Activated T-cell treated with anti-CD3 and anti-CD28 coated beads, Interleukin-2, amount 50 U/mL, for 72 hours (primary cell): ENCODE results near the gene TMPRSS9. TPM values are rescaled to one million over a fixed set of nuclear protein-coding genes. Genes with fewer than 3 reads are reported as not detected.
A peak's percentile ranks its signal among the peaks of the same experiment; 100 is the strongest.
"Not testable (repeated sequence)": the region's sequence is repeated elsewhere in the genome, so short reads cannot be mapped to it uniquely, and the experiment has no call there.

Experiments
- ATAC-seq, 2 donors: fragments of 150-1000 bp; cut with Tn5 transposase; replicated peaks in 1 of 2; 2 replicates each; pipeline ENCODE4 v1.10.0; 2021; ENCODE audit warnings: moderate library complexity in 2 of 2, mild to moderate bottlenecking in 1 of 2
- DNase-seq, 2 donors: peaks; one replicate each; pipeline ENCODE4 v3.0.0; 2021 to 2022; ENCODE audit warnings: mixed read lengths in 1 of 2
- H3K27ac Mint-ChIP-seq: one replicate; pipeline ENCODE4 v1.8.0; 2022; ENCODE audit warnings: mild to moderate bottlenecking, moderate library complexity, mixed read lengths
- H3K27me3 Mint-ChIP-seq: one replicate; pipeline ENCODE4 v1.8.0; 2022; ENCODE audit warnings: low read depth, mixed read lengths
- H3K36me3 Mint-ChIP-seq, 2 donors: one replicate each; pipeline ENCODE4 v1.8.0; 2022; ENCODE audit warnings: mixed read lengths in 2 of 2, mild to moderate bottlenecking in 1 of 2; ENCODE audit not compliant: insufficient read depth in 2 of 2
- H3K4me1 Mint-ChIP-seq: one replicate; pipeline ENCODE4 v1.8.0; 2022; ENCODE audit warnings: low read depth, mixed read lengths
- H3K4me3 Mint-ChIP-seq, 2 donors: one replicate each; pipeline ENCODE4 v1.8.0; 2022; ENCODE audit warnings: mild to moderate bottlenecking in 2 of 2, mixed read lengths in 2 of 2, moderate library complexity in 2 of 2
- H3K9me3 Mint-ChIP-seq, 2 donors: one replicate each; pipeline ENCODE4 v1.8.0; 2022; ENCODE audit warnings: mixed read lengths in 2 of 2
- total RNA-seq, 2 donors: library from RNA; stranded (reverse); gene quantifications; one replicate each; pipeline ENCODE4 v1.2.3, GENCODE V29; 2022

Gene TMPRSS9
- total RNA-seq, 2 donors from 2014 or later, result 0.19 TPM; not detected in 1

DNA sequence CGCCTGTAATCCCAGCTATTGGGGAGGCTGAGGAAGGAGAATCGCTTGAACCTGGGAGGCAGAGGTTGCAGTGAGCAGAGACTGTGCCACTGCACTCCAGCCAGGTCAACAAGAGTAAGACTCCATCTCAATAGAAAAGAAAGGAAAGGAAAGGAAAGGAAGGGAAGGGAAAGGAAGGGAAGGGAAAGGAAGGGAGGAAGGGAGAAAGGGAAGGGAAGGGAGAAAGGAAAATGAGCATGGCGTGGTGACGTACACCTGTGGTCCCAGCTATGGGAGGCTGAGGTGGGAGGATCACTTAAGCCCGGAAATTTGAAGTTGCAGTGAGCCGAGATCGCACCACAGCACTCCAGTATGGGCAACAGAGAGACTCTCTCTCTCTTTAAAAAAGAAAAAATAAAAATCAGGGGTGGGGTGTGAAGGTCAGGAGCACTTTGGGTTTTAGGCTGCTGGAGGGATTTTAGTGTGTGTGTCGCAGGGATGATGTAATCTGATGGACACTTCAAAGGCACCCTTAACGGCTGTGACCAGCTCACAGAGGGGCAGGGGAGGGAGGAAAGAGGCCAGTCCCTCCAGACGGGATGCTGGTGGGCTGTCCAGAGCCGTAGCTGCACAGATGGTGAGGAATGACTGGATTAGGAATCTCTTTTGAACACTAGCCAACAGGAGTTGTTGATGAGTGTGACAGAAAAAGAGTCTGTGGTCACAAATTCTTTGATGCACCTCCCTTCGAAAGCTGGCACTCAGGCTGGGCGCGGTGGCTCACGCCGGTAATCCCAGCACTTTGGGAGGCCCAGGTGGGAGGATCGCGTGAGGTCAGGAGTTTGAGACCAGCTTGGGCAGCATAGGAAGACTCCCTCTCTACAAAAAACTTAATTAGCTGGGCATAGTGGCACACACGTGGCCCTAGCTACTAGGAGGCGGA is 27.6 kb downstream of the TMPRSS9 start:
- Mint-ChIP-seq H3K27ac (no peak overlapping the region), H3K27me3 (peaks cover 6% of the 10 kb centered on the region), H3K4me3 (no peak overlapping the region), H3K36me3 (no peaks in the 10 kb centered on the region), H3K9me3 (no peaks in the 10 kb centered on the region), H3K4me1 (peaks cover 9% of the 10 kb centered on the region)
- DNase-seq, result no peak
- ATAC-seq, result no peak

DNA sequence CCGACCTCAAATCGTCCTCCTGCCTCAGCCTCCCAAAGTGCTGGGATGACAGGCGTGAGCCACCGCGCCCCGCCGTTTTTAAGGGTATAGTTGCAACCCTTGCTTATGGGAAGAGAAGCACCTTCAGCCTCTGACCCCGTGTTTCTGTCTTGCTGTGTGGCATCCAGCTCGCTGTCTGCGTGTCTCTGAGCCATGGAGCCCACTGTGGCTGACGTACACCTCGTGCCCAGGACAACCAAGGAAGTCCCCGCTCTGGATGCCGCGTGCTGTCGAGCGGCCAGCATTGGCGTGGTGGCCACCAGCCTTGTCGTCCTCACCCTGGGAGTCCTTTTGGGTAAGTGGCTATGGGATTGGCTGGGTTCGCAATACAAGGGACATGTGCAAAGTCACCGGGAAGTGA is 29.5 kb downstream of the TMPRSS9 start:
- peaks cover 9% of the 10 kb centered on the region for H3K4me1 Mint-ChIP-seq
- DNase-seq (no peak), ATAC-seq (no peak)
- peaks cover 6% of the 10 kb centered on the region for H3K27me3 Mint-ChIP-seq
- no peak overlapping the region for H3K4me3 Mint-ChIP-seq
- no peaks in the 10 kb centered on the region for H3K9me3 Mint-ChIP-seq
- H3K36me3 Mint-ChIP-seq, result no peaks in the 10 kb centered on the region
- no peak overlapping the region for H3K27ac Mint-ChIP-seq

- Mint-ChIP-seq H3K27me3 (peaks cover 6% of the 10 kb centered on the region), H3K36me3 (no peaks in the 10 kb centered on the region), H3K27ac (no peak overlapping the region), H3K4me3 (no peak overlapping the region), H3K4me1 (peaks cover 9% of the 10 kb centered on the region), H3K9me3 (no peaks in the 10 kb centered on the region)
- DNase-seq, result peak; percentile 33 to 35
- peak; percentile 49 to 57 for ATAC-seq
These were observed 31.2 kb downstream of the TMPRSS9 start for GRCh38 chr19:2391118-2391725.

DNA sequence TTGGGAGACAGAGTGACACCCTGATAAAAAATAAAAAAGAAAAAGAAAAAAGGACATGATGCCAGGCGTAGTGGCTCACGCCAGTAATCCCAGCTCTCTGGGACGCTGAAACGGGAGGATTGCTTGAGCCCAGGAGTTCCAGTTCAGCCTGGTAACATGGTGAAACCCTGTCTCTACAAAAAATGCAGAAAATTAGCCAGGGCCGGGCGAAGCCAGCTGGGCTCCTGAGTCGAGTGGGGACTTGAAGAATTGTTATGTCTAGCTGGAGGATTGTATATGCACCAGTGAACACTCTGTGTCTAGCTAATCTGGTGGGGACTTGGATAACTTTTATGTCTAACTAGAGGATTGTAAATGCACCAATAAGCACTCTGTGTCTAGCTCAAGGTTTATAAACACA is 32.3 kb downstream of the TMPRSS9 start:
- Mint-ChIP-seq H3K4me3 (no peak overlapping the region), H3K27me3 (peaks cover 6% of the 10 kb centered on the region), H3K27ac (no peak overlapping the region), H3K9me3 (no peaks in the 10 kb centered on the region), H3K36me3 (no peaks in the 10 kb centered on the region), H3K4me1 (peaks cover 9% of the 10 kb centered on the region)
- DNase-seq (no peak), ATAC-seq (no peak)

- not testable (repeated sequence) for H3K36me3 Mint-ChIP-seq, H3K27me3 Mint-ChIP-seq, H3K4me1 Mint-ChIP-seq, H3K9me3 Mint-ChIP-seq, DNase-seq, H3K4me3 Mint-ChIP-seq, ATAC-seq, H3K27ac Mint-ChIP-seq
These were observed 32.8 kb downstream of the TMPRSS9 start for GRCh38 chr19:2392899-2393298.

DNA sequence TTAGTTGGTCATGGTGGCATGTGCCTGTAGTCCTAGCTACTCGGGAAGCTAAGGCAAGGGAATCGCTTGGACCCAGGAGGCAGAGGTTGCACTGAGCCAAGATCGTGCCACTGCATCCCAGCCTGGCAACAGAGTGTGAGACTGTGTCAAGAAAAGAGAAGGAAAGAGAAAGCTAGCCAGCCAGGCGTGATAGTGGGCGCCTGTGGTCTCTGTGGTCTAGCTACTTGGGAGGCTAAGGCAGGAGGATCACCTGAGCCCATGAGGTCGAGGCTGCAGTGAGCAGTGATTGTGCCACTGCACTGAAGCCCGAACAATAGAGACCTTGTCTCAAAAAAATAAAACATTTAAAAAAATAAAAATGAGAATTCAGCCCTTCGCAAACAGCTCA is 34.0 kb downstream of the TMPRSS9 start:
- no peaks in the 10 kb centered on the region for H3K36me3 Mint-ChIP-seq
- ATAC-seq, result no peak
- peaks cover 9% of the 10 kb centered on the region for H3K4me1 Mint-ChIP-seq
- H3K27ac Mint-ChIP-seq, result no peak overlapping the region
- no peaks in the 10 kb centered on the region for H3K9me3 Mint-ChIP-seq
- H3K4me3 Mint-ChIP-seq, result peak overlapping the region in 1 of 2 donors; percentile 63
- H3K27me3 Mint-ChIP-seq, result peaks cover 6% of the 10 kb centered on the region
- no peak for DNase-seq

DNA sequence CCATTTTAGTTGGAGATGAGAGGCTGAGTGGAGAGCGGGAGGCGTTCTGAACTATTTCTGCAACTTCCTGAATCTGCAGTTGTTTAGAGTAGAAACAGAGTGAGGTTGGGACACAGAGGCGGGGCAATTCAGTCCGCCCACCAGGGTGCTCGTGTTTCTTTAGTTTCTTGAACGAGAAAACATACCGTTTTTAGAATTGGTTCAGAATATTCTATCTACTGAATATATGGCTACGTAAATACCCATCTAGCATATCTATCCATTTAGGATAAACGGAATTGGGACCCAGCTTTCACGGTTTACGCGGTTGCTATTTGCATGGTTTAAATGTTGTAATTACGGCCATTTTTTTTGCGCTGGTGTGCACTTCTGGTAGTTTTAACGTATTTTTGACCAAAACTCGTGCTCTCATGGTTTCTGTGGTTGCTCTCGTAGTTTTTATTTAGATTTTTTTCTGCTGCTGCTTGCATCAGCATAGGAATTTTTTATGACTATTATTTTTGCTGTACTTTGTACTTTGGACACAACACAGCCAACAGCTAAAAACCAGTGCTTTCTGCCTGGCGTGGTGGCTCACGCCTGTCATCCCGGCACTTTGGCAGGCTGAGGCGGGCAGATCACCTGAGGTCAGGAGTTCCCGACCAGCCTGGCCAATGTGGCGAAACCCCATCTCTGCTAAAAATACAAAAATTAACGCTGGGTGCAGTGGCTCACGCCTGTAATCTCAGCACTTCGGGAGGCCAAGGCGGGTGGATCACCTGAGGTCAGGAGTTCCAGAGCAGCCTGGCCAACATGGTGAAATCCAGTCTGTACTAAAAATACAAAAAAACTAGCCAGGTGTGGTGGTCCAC is 34.6 kb downstream of the TMPRSS9 start:
- Mint-ChIP-seq H3K4me3 (peak overlapping the region; percentile 37 to 54), H3K36me3 (no peaks in the 10 kb centered on the region), H3K4me1 (peaks cover 9% of the 10 kb centered on the region), H3K27ac (no peak overlapping the region), H3K27me3 (peaks cover 6% of the 10 kb centered on the region), H3K9me3 (no peaks in the 10 kb centered on the region)
- no peak for DNase-seq
- no peak for ATAC-seq

GRCh38 chr19:2395293-2395829 is 35.3 kb downstream of the TMPRSS9 start:
- DNase-seq, H3K36me3 Mint-ChIP-seq, H3K9me3 Mint-ChIP-seq, H3K27me3 Mint-ChIP-seq, ATAC-seq, H3K27ac Mint-ChIP-seq, H3K4me3 Mint-ChIP-seq, H3K4me1 Mint-ChIP-seq: not testable (repeated sequence)

DNA sequence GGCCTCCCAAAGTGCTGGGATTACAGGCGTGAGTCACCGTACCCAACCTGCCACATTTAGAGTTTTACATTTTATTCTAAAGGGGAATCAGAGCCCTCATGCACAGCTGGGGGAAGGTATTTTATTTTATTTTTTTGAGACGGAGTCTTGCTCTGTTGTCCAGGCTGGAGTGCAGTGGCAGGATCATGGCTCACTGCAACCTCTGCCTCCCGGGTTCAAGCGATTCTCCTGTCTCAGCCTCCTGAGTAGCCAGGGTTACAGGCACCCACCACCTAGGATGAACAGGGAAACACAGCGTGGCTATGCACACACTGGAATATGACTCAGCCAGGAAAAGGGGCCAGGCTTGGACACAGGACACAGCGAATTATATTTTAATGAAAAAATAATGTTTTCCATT is 37.1 kb downstream of the TMPRSS9 start:
- not testable (repeated sequence) for H3K27me3 Mint-ChIP-seq, H3K9me3 Mint-ChIP-seq, ATAC-seq, DNase-seq, H3K4me1 Mint-ChIP-seq, H3K36me3 Mint-ChIP-seq, H3K27ac Mint-ChIP-seq, H3K4me3 Mint-ChIP-seq

- ATAC-seq, result no peak
- Mint-ChIP-seq H3K27me3 (no peaks in the 10 kb centered on the region), H3K4me3 (no peak overlapping the region), H3K9me3 (no peaks in the 10 kb centered on the region), H3K36me3 (no peaks in the 10 kb centered on the region), H3K27ac (no peak overlapping the region), H3K4me1 (no peaks in the 10 kb centered on the region)
- no peak for DNase-seq
These were observed 38.8 kb downstream of the TMPRSS9 start for GRCh38 chr19:2398735-2399305.

DNA sequence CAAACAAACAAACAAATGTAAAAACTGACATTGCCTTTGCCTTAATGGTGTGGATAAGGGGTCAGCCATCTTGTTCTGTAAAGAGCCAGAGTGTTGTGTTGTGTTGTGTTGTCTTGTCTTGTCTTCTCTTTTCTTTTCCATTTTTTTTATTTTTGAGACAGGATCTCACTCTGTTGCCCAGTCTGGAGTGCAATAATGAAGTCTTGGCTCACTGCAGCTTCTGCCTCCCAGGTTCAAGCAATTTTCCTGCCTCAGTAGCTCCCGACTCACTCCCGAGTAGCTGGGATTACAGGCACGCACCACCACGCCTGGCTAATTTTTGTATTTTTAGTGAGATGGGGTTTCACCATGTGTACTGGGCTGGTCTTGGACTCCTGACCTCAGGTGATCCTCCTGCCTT is 39.5 kb downstream of the TMPRSS9 start:
- Mint-ChIP-seq H3K27me3 (no peaks in the 10 kb centered on the region), H3K4me1 (no peaks in the 10 kb centered on the region), H3K9me3 (no peaks in the 10 kb centered on the region), H3K27ac (no peak overlapping the region), H3K36me3 (no peaks in the 10 kb centered on the region), H3K4me3 (no peak overlapping the region)
- DNase-seq (no peak), ATAC-seq (no peak)

- Mint-ChIP-seq H3K9me3 (peaks cover 0 to 2% of the 10 kb centered on the region in 2 donors), H3K27ac (no peak overlapping the region), H3K4me3 (no peak overlapping the region), H3K27me3 (peaks cover 14% of the 10 kb centered on the region), H3K4me1 (no peaks in the 10 kb centered on the region), H3K36me3 (no peaks in the 10 kb centered on the region)
- DNase-seq, result no peak
- ATAC-seq, result no peak
These were observed 48.2 kb downstream of the TMPRSS9 start for GRCh38 chr19:2408247-2408646.
